ENCODE data around the gene TXNL1. TPM values are rescaled to one million over a fixed set of nuclear protein-coding genes. Genes with fewer than 3 reads are reported as not detected.

TXNL1 gene
- total RNA-seq, 1 donor from 2014 or later = 12.3 TPM

DNA sequence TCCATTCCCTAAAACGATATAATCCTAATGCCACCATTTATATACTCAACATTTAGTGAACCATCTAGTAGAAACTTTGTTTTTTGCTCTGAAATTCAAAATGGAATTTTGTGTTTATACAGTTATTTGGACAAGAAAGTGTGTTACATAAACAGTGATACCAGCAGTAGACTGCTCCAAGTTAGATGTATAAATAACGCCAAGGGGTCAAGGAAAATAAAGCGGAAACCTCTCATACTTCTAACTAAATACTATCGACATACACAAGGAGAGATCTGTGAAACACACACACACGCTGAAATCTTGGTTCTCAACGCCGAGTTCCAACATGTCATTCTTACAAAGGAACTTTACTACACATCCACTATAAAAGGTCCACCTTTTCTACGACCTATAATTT is 1.2 kb downstream of the TXNL1 start:
- TF ChIP-seq, protein P1, sequence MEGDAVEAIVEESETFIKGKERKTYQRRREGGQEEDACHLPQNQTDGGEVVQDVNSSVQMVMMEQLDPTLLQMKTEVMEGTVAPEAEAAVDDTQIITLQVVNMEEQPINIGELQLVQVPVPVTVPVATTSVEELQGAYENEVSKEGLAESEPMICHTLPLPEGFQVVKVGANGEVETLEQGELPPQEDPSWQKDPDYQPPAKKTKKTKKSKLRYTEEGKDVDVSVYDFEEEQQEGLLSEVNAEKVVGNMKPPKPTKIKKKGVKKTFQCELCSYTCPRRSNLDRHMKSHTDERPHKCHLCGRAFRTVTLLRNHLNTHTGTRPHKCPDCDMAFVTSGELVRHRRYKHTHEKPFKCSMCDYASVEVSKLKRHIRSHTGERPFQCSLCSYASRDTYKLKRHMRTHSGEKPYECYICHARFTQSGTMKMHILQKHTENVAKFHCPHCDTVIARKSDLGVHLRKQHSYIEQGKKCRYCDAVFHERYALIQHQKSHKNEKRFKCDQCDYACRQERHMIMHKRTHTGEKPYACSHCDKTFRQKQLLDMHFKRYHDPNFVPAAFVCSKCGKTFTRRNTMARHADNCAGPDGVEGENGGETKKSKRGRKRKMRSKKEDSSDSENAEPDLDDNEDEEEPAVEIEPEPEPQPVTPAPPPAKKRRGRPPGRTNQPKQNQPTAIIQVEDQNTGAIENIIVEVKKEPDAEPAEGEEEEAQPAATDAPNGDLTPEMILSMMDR (IDR thresholded peaks at IDR 0.05) = no peak
- intact Hi-C loops (cut with DNase I) = no loop called here
- Histone ChIP-seq H3K36me3 (no peaks in the 10 kb centered on the region), H3K4me1 (peaks cover 0 to 8% of the 10 kb centered on the region in 2 donors), H3K9me3 (no peaks in the 10 kb centered on the region), H3K27me3 (no peaks in the 10 kb centered on the region), H3K4me3 (peak overlapping the region; percentile 78 to 81), H3K27ac (peak overlapping the region in 1 of 2 donors; percentile 97)
- no peak for DNase-seq (ENCODE audit: low spot score in 2 of 2)

DNA sequence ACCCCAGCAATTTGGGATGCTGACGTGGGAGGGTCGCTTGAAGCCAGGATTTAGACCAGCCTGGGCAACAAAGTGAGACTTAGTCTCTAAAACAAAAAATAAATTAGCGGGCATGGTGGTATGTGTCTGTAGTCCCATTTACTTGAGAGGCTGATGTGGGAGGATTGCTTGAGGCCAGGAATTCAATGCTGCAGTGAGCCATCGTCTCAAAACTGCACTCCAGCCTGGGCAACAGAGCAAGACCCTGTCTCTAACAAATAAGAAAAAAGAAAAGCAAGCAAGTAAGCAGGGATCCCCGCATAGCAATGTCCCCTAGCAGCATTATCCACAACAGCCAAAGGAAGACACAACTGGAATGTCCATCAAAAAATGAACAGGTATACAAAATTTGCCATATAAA is 3.4 kb downstream of the TXNL1 start:
- intact Hi-C loops (cut with DNase I) = no loop called here
- Histone ChIP-seq H3K4me3 (no peak overlapping the region), H3K36me3 (peaks cover 0 to 3% of the 10 kb centered on the region in 2 donors), H3K9me3 (no peaks in the 10 kb centered on the region), H3K4me1 (peaks cover 0 to 10% of the 10 kb centered on the region in 2 donors), H3K27me3 (no peaks in the 10 kb centered on the region), H3K27ac (no peak overlapping the region)
- TF ChIP-seq, protein P1 (IDR thresholded peaks at IDR 0.05) = no peak
- DNase-seq (ENCODE audit: low spot score in 2 of 2) = no peak

DNA sequence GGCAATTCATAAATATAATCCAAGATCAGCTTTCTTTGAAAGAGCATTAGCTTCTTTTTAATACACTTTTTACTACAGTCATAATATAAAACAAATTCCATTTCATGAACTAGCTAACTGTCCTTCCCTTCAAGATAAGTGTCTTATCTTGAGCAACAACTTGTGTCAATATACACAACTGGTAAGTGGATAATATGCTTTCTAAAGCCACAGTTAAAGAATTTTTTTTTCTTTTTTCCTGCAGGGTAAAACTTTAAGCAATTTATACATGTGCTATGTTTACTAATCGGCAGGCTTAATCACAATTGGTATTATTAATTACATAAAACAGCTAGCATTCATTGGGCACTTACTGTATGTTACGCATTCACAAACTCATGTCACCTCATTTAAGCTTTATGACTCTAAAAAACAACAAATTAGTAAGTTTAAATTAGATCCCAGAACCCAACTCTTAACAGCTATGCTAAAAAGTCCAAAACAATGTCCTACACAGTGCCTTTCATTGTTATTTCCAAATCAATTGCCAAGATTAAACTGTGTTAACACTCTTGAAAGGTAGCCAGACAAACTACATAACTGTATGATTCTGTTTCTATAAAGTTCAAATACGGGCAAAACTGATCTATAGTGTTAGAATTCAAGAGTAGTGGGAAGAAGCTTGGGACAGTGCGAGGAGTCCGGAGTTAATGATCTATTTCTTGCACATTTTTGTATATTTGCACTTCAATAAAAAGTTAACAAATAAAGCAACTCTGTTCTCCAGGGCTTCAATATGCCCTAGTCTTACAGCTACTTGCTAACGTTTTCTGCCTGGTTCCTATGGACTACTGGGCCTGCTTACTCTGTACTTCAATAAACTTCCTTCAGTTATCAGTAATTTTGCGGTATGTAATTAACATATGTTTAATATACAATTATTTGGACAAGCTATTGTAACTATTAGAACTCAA is 6.0 kb downstream of the TXNL1 start:
- intact Hi-C loops (cut with DNase I) = no loop called here

DNA sequence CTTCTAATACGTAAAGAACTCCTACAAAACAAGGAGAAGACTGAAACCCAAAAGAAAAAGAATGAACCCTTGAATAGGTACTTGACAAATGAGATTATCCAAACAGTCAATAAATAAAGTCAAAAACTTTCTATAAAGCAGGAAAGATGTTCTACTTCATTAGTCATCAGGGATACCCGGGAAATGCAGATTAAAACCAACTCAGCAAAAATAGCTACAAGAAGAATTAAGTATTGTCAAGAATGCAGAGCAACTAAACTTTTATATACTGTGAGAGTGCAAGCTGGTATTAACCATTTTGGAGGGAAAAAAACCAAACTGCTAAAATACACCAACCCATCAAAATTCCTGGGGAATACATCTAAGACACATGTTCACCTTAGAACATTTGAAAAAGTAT is 10.4 kb downstream of the TXNL1 start:
- no peaks in the 10 kb centered on the region for H3K27me3 ChIP-seq
- H3K9me3 ChIP-seq = no peaks in the 10 kb centered on the region
- no peak overlapping the region for H3K4me3 ChIP-seq
- no peak for DNase-seq (ENCODE audit: low spot score in 2 of 2)
- H3K4me1 ChIP-seq = peaks cover 0 to 13% of the 10 kb centered on the region in 2 donors
- TF ChIP-seq, protein P1 (IDR thresholded peaks at IDR 0.05) = no peak
- peaks cover 4 to 17% of the 10 kb centered on the region in 2 donors for H3K36me3 ChIP-seq
- H3K27ac ChIP-seq = no peak overlapping the region
- intact Hi-C loops (cut with DNase I) = no loop called here

More for the DNA sequence above, 6.0 kb downstream of the TXNL1 start:
- TF ChIP-seq, protein P1 (IDR thresholded peaks at IDR 0.05) = no peak
- Histone ChIP-seq H3K36me3 (peaks cover 0 to 7% of the 10 kb centered on the region in 2 donors), H3K27me3 (no peaks in the 10 kb centered on the region), H3K27ac (no peak overlapping the region), H3K9me3 (no peaks in the 10 kb centered on the region), H3K4me3 (no peak overlapping the region), H3K4me1 (peaks cover 0 to 7% of the 10 kb centered on the region in 2 donors)
- no peak for DNase-seq (ENCODE audit: low spot score in 2 of 2)

DNA sequence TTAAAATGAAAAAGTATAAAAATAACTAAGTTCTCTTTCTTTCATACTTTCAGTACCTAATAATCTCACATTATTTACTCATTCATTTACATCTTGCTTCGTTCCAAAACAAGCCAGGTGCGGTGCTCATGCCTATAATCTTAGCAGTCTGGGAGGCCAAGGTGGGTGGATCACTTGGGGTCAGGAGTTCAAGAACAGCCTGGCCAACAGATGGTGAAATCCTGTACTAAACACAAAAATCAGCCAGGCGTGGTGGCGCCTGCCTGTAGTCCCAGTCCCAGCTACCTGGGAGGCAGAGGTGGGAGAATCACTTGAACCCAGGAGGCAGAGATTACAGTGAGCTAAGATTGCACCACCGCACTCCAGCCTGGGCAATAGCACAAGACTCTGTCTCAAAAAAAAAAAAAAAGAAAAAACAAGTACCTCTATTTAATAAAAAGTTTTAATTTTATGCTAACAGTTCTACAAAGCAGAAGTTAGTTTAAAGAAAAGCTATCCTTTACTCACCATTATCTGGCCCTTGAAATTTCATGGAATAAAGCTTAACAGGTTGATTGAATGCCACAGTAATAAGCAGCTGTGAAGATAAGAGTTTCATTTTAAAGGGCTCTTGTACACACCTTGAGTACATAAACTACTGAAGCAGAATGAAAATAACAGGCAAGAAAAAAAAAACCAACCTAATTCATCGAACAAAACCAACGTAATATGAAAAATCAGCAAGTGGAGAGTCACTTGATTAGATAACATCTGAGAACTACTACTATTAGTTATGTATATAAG is 22.5 kb downstream of the TXNL1 start:
- H3K27ac ChIP-seq = no peak overlapping the region
- no peaks in the 10 kb centered on the region for H3K27me3 ChIP-seq
- intact Hi-C loops (cut with DNase I) = loop anchor here (10.0 kb wide), 1 partner anchor 49 kb away; no protein-coding TSS in a partner anchor
- no peak for DNase-seq (ENCODE audit: low spot score in 2 of 2)
- H3K36me3 ChIP-seq = peaks cover 39 to 60% of the 10 kb centered on the region in 2 donors
- no peaks in the 10 kb centered on the region for H3K9me3 ChIP-seq
- TF ChIP-seq, protein P1 (IDR thresholded peaks at IDR 0.05) = no peak
- H3K4me3 ChIP-seq = no peak overlapping the region
- no peaks in the 10 kb centered on the region for H3K4me1 ChIP-seq

Data from ascending aorta (tissue), 2 donors.